ENCODE measurements around the gene JPH2.

Gene JPH2

DNA sequence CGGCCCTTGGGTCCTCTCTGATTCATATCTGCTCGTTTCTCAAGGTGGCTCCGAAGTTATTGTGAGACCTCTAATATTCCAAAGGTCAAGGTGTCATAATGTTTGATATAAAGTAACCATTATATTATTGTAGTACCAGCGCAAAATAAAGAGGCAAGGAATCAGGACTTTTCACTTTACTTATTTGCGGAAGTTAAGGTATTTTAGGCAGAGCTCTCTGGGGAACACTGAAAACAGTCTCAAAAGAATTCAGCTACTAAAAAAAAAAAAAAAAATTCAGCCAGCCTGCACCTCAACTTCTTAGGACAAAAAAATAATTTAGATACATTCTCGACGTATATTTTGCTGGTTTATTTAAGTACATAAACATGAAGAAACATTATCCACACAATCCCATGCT lies 21.2 kb upstream of the JPH2 start:
- Histone ChIP-seq H3K27me3 (ENCODE audit: insufficient read depth, poor library complexity, severe bottlenecking) (no peaks in the 10 kb centered on the region), H3K27ac (replicated peaks) (no peak overlapping the region), H3K4me3 (replicated peaks; ENCODE audit: insufficient read depth, low read length) (no peak overlapping the region)
- DNase-seq (ENCODE audit: low read depth in 1 of 2, low spot score in 1 of 2) = no peak
- TF ChIP-seq SPI1 (IDR thresholded peaks at IDR 0.05; ENCODE audit: borderline replicate concordance, low read depth) = no peak
- TF ChIP-seq, protein P1, sequence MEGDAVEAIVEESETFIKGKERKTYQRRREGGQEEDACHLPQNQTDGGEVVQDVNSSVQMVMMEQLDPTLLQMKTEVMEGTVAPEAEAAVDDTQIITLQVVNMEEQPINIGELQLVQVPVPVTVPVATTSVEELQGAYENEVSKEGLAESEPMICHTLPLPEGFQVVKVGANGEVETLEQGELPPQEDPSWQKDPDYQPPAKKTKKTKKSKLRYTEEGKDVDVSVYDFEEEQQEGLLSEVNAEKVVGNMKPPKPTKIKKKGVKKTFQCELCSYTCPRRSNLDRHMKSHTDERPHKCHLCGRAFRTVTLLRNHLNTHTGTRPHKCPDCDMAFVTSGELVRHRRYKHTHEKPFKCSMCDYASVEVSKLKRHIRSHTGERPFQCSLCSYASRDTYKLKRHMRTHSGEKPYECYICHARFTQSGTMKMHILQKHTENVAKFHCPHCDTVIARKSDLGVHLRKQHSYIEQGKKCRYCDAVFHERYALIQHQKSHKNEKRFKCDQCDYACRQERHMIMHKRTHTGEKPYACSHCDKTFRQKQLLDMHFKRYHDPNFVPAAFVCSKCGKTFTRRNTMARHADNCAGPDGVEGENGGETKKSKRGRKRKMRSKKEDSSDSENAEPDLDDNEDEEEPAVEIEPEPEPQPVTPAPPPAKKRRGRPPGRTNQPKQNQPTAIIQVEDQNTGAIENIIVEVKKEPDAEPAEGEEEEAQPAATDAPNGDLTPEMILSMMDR (IDR thresholded peaks at IDR 0.05; ENCODE audit: insufficient read depth, low read length) = no peak

DNA sequence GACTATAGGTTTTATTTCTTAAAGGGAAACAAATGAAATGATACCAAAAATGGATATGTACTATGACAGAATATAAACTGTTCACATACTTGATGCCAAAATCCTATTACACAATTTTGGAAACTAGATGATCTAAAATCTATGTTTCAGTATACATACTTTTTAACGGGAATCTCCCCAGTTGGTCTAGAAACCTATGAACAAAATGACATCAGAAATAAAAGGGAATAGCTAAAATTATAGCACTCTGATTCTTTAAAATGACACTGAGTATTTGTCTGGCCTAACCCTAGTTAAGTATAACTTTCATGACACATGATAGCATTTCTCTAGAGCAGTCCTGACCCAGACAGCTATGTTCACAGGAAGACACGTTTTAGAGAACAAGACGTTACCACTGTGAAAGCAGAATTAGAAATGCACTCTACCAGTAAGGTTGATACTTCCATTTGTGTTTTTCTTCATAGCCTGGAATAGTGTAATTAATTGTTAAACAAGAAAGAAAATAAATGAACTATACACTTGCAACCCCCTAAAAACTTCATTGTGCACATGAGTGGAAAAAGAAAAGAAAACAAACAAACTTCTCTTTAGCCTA lies 20.2 kb upstream of the JPH2 start:
- DNase-seq (ENCODE audit: low read depth in 1 of 2, low spot score in 1 of 2) = no peak
- Histone ChIP-seq H3K4me3 (replicated peaks; ENCODE audit: insufficient read depth, low read length) (no peak overlapping the region), H3K27ac (replicated peaks) (no peak overlapping the region), H3K27me3 (ENCODE audit: insufficient read depth, poor library complexity, severe bottlenecking) (no peaks in the 10 kb centered on the region)
- TF ChIP-seq, protein P2, sequence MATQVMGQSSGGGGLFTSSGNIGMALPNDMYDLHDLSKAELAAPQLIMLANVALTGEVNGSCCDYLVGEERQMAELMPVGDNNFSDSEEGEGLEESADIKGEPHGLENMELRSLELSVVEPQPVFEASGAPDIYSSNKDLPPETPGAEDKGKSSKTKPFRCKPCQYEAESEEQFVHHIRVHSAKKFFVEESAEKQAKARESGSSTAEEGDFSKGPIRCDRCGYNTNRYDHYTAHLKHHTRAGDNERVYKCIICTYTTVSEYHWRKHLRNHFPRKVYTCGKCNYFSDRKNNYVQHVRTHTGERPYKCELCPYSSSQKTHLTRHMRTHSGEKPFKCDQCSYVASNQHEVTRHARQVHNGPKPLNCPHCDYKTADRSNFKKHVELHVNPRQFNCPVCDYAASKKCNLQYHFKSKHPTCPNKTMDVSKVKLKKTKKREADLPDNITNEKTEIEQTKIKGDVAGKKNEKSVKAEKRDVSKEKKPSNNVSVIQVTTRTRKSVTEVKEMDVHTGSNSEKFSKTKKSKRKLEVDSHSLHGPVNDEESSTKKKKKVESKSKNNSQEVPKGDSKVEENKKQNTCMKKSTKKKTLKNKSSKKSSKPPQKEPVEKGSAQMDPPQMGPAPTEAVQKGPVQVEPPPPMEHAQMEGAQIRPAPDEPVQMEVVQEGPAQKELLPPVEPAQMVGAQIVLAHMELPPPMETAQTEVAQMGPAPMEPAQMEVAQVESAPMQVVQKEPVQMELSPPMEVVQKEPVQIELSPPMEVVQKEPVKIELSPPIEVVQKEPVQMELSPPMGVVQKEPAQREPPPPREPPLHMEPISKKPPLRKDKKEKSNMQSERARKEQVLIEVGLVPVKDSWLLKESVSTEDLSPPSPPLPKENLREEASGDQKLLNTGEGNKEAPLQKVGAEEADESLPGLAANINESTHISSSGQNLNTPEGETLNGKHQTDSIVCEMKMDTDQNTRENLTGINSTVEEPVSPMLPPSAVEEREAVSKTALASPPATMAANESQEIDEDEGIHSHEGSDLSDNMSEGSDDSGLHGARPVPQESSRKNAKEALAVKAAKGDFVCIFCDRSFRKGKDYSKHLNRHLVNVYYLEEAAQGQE (IDR thresholded peaks at IDR 0.05; ENCODE audit: insufficient replicate concordance, low read depth) = no peak
- TF ChIP-seq SPI1 (IDR thresholded peaks at IDR 0.05; ENCODE audit: borderline replicate concordance, low read depth) (no peak), POLR2AphosphoS5 (IDR thresholded peaks at IDR 0.05; ENCODE audit: low read depth) (no peak), GABPA (IDR thresholded peaks at IDR 0.05; ENCODE audit: low read depth) (no peak)
- TF ChIP-seq, protein P1 (IDR thresholded peaks at IDR 0.05; ENCODE audit: insufficient read depth, low read length) = no peak

DNA sequence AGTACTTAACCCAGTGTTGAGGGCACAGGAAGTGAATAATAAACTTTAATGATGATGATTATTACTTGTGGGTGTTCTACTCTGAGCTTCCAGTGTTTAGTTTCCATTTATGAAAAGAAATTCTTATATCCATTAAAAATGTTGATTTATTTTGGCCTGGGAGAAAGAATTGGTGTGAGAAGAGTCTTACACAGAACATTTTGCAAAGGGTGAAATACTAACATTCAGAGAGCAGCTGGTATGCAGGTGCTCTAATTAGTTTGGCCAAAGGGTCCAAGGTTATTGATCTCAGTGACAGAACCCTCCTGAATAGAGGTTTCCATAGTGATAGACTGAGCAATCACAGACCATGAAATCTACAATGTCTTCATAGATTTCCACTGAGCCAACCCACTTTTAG lies 19.1 kb upstream of the JPH2 start:
- Histone ChIP-seq H3K27me3 (ENCODE audit: insufficient read depth, poor library complexity, severe bottlenecking) (no peaks in the 10 kb centered on the region), H3K27ac (replicated peaks) (no peak overlapping the region), H3K4me3 (replicated peaks; ENCODE audit: insufficient read depth, low read length) (no peak overlapping the region)
- TF ChIP-seq GABPA (IDR thresholded peaks at IDR 0.05; ENCODE audit: low read depth) (no peak), POLR2AphosphoS5 (IDR thresholded peaks at IDR 0.05; ENCODE audit: low read depth) (no peak), SPI1 (IDR thresholded peaks at IDR 0.05; ENCODE audit: borderline replicate concordance, low read depth) (no peak)
- TF ChIP-seq, protein P1 (IDR thresholded peaks at IDR 0.05; ENCODE audit: insufficient read depth, low read length) = no peak
- TF ChIP-seq, protein P2 (IDR thresholded peaks at IDR 0.05; ENCODE audit: insufficient replicate concordance, low read depth) = no peak
- DNase-seq (ENCODE audit: low read depth in 1 of 2, low spot score in 1 of 2) = no peak

DNA sequence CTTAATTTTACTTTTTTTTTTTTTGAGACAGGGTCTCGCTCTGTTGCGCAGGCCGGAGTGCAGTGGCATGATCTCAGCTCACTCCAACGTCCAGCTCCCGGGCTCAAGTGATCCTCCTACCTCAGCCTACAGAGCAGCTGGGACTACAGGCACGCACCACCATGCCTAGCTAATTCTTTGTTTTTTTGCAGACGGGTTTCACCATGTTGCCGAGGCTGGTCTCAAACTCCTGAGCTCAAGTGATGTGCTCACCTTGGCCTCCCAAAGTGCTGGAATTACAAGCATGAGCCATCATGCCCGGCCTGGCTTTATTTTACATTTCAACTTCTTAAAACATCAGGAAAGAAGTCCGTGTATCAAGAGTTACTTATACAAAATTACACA lies 17.8 kb upstream of the JPH2 start:
- no peak for DNase-seq (ENCODE audit: low read depth in 1 of 2, low spot score in 1 of 2)
- no peak overlapping the region for H3K4me3 ChIP-seq (replicated peaks; ENCODE audit: insufficient read depth, low read length)
- no peak overlapping the region for H3K27ac ChIP-seq (replicated peaks)
- no peak for TF ChIP-seq SPI1 (IDR thresholded peaks at IDR 0.05; ENCODE audit: borderline replicate concordance, low read depth)
- TF ChIP-seq, protein P2 (IDR thresholded peaks at IDR 0.05; ENCODE audit: insufficient replicate concordance, low read depth) = no peak
- no peak for TF ChIP-seq POLR2AphosphoS5 (IDR thresholded peaks at IDR 0.05; ENCODE audit: low read depth)
- no peak for TF ChIP-seq GABPA (IDR thresholded peaks at IDR 0.05; ENCODE audit: low read depth)
- TF ChIP-seq, protein P1 (IDR thresholded peaks at IDR 0.05; ENCODE audit: insufficient read depth, low read length) = no peak
- no peaks in the 10 kb centered on the region for H3K27me3 ChIP-seq (ENCODE audit: insufficient read depth, poor library complexity, severe bottlenecking)

Data from HL-60 (cell line).